Liver (tissue), 9 donors: ENCODE data around the gene PCDHGB5. TPM values are rescaled to one million over a fixed set of nuclear protein-coding genes. Genes with fewer than 3 reads are reported as not detected.

Source experiments
- DNase-seq: peaks from one replicate; pipeline ENCODE4 v3.0.0-alpha.2; 2017; ENCODE audit warnings: low spot score
- H3K27ac ChIP-seq, 2 donors: one replicate each; pipeline ENCODE4 v1.7.0; 2013; ENCODE audit warnings: inconsistent platforms in 2 of 2, low read length in 2 of 2, control low read depth in 1 of 2, low read depth in 1 of 2, mild to moderate bottlenecking in 1 of 2
- H3K27me3 ChIP-seq, 4 donors: one replicate each; pipeline versions ENCODE4 v1.6.1 to v1.7.0; 2013; ENCODE audit warnings: low read length in 3 of 4, inconsistent platforms in 1 of 4, mild to moderate bottlenecking in 1 of 4, moderate library complexity in 1 of 4; ENCODE audit not compliant: control insufficient read depth in 4 of 4, insufficient read depth in 4 of 4
- H3K36me3 ChIP-seq, 4 donors: one replicate each; pipeline versions ENCODE4 v1.6.1 to v1.7.0; 2013; ENCODE audit warnings: low read length in 3 of 4, mild to moderate bottlenecking in 3 of 4, low read depth in 1 of 4, moderate library complexity in 1 of 4; ENCODE audit not compliant: control insufficient read depth in 4 of 4, insufficient read depth in 3 of 4
- H3K4me1 ChIP-seq, 4 donors: one replicate each; pipeline versions ENCODE4 v1.6.1 to v1.7.0; 2013; ENCODE audit warnings: low read length in 3 of 4, mild to moderate bottlenecking in 3 of 4, moderate library complexity in 1 of 4; ENCODE audit not compliant: control insufficient read depth in 4 of 4, insufficient read depth in 4 of 4
- H3K4me3 ChIP-seq, 3 donors: one replicate each; pipeline versions ENCODE4 v1.6.1 to v1.7.0; 2013; ENCODE audit warnings: low read length in 3 of 3, control low read depth in 1 of 3, low read depth in 1 of 3, mild to moderate bottlenecking in 1 of 3
- H3K9ac ChIP-seq, 2 donors: one replicate each; pipeline ENCODE4 v1.7.0; 2013; ENCODE audit warnings: low read length in 2 of 2, mild to moderate bottlenecking in 2 of 2, moderate library complexity in 2 of 2, control low read depth in 1 of 2, low read depth in 1 of 2
- H3K9me3 ChIP-seq, 4 donors: one replicate each; pipeline versions ENCODE4 v1.6.1 to v1.7.0; 2013; ENCODE audit warnings: low read length in 3 of 4; ENCODE audit not compliant: control insufficient read depth in 4 of 4
- ATF3 ChIP-seq: IDR thresholded peaks from 2 replicates; pipeline ENCODE4 v1.6.1; 2016; ENCODE audit warnings: antibody characterized with exemption
- CTCF ChIP-seq: fragments of 150-350 bp; IDR thresholded peaks from 2 replicates; pipeline ENCODE4 v1.5.1; 2017; ENCODE audit warnings: improper control_type of control experiment, low read depth, low read length; ENCODE audit not compliant: missing input control
- EGR1 ChIP-seq, 2 donors: IDR thresholded peaks; 2 replicates each; pipeline ENCODE4 v1.6.1; 2016 to 2018; ENCODE audit warnings: antibody characterized with exemption in 2 of 2, low read depth in 2 of 2
- FOXA2 ChIP-seq: IDR thresholded peaks from 2 replicates; pipeline ENCODE4 v1.6.1; 2016; ENCODE audit warnings: antibody characterized with exemption
- GABPA ChIP-seq, 2 donors: IDR thresholded peaks in 1 of 2; conservative IDR thresholded peaks in 1 of 2; 2 replicates each; pipeline ENCODE4 v1.6.1; 2016; ENCODE audit warnings: antibody characterized with exemption in 2 of 2, mild to moderate bottlenecking in 1 of 2, moderate library complexity in 1 of 2
- JUND ChIP-seq, 2 donors: IDR thresholded peaks; 2 replicates each; pipeline ENCODE4 v1.6.1; 2016; ENCODE audit warnings: antibody characterized with exemption in 2 of 2
- MAX ChIP-seq: IDR thresholded peaks from 2 replicates; pipeline ENCODE4 v1.6.1; 2016; ENCODE audit warnings: antibody characterized with exemption
- NR2F2 ChIP-seq: IDR thresholded peaks from 2 replicates; pipeline ENCODE4 v1.6.1; 2016; ENCODE audit warnings: antibody characterized with exemption
- RAD21 ChIP-seq, 2 donors: IDR thresholded peaks; 2 replicates each; pipeline ENCODE4 v1.6.1; 2016; ENCODE audit warnings: antibody characterized with exemption in 2 of 2, mild to moderate bottlenecking in 2 of 2
- REST ChIP-seq: IDR thresholded peaks from 2 replicates; pipeline ENCODE4 v1.6.1; 2016; ENCODE audit warnings: antibody characterized with exemption, mild to moderate bottlenecking
- RXRA ChIP-seq, 2 donors: IDR thresholded peaks; 2 replicates each; pipeline ENCODE4 v1.6.1; 2017 to 2018; ENCODE audit warnings: antibody characterized with exemption in 2 of 2, mild to moderate bottlenecking in 1 of 2
- SP1 ChIP-seq: IDR thresholded peaks from 2 replicates; pipeline ENCODE4 v1.6.1; 2018; ENCODE audit warnings: antibody characterized with exemption, mild to moderate bottlenecking
- TAF1 ChIP-seq: conservative IDR thresholded peaks from 2 replicates; pipeline ENCODE4 v1.6.1; 2016; ENCODE audit warnings: antibody characterized with exemption, mild to moderate bottlenecking
- YY1 ChIP-seq: IDR thresholded peaks from 2 replicates; pipeline ENCODE4 v1.6.1; 2016; ENCODE audit warnings: antibody characterized with exemption, mild to moderate bottlenecking
- ZBTB33 ChIP-seq: IDR thresholded peaks from 2 replicates; pipeline ENCODE4 v1.6.1; 2016; ENCODE audit warnings: antibody characterized with exemption
- WGBS: extraction: QIAGEN DNeasy Blood & Tissue Kit; methylation state at CpG from one replicate; pipeline ENCODE4 v1.1.7; 2013; 5-methylcytosine and 5-hydroxymethylcytosine counted together
- polyA plus RNA-seq, 2 donors: library from polyadenylated mRNA; stranded (reverse) in 1 of 2; unstranded in 1 of 2; fragments of 200-250 nt in 1 of 2; fragments of >200 nt in 1 of 2; fragmentation: Nextera tagmentation in 1 of 2; extraction: Ambion mirVana in 1 of 2; gene quantifications; one replicate each; pipeline versions ENCODE4 v1.2.1 to v1.2.3, GENCODE V29; 2013 to 2015
- total RNA-seq, 2 donors: library from RNA; depleted of rRNA; stranded (reverse); fragments of >200 nt; gene quantifications; one replicate each; pipeline ENCODE4 v1.2.3, GENCODE V29; 2014
- donor health status: healthy.
- donor health status: healthy.
- donor health status: healthy.
- donor health status: healthy.
- donor health status: healthy.

The PCDHGB5 gene
- total and polyA plus RNA-seq, 4 donors = 0.76 to 3.8 (median 2.3) TPM

- no peak for TF ChIP-seq ZBTB33
- TF ChIP-seq FOXA2 = no peak
Observed at GRCh38 chr5:141420855-141421488, 23.2 kb downstream of the PCDHGB5 start, which contains the start of gene PCDHGA11 (continued).

GRCh38 chr5:141421489-141421855, 23.7 kb downstream of the PCDHGB5 start:
- 14% methylated on average over 13 of the region's 13 CpGs for WGBS
- TF ChIP-seq CTCF (no peak), TAF1 (no peak), REST (no peak), RXRA (IDR thresholded peaks at IDR 0.05) (no peak), EGR1 (IDR thresholded peaks at IDR 0.05; ENCODE audit: low read depth in 2 of 2) (no peak), GABPA (IDR thresholded peaks at IDR 0.05 in 1 of 2, conservative IDR thresholded peaks at IDR 0.05 in 1 of 2) (no peak), ATF3 (no peak), RAD21 (IDR thresholded peaks at IDR 0.05) (no peak), YY1 (no peak), NR2F2 (no peak), JUND (IDR thresholded peaks at IDR 0.05) (no peak), SP1 (no peak), MAX (no peak)
- Histone ChIP-seq H3K9me3 (peaks cover 56 to 81% (median 61%) of the 10 kb centered on the region in 4 donors), H3K36me3 (peaks cover 0 to 4% (median 0%) of the 10 kb centered on the region in 4 donors), H3K27ac (no peak overlapping the region), H3K9ac (no peak overlapping the region), H3K27me3 (peaks cover 0 to 5% (median 0%) of the 10 kb centered on the region in 4 donors), H3K4me1 (no peaks in the 10 kb centered on the region), H3K4me3 (peak overlapping the region; percentile 25 to 65 (median 52))
- no peak for DNase-seq
